ENCODE results near the gene SH3PXD2A. TPM values are rescaled to one million over a fixed set of nuclear protein-coding genes. Genes with fewer than 3 reads are reported as not detected.

Gene SH3PXD2A
- total RNA-seq, 1 donor from 2014 or later: 12.2 TPM

- DNase-seq (ENCODE audit: low read depth): no peak
- H3K4me3 ChIP-seq (ENCODE audit: low read depth, low read length): no peak overlapping the region
- peaks cover 5% of the 10 kb centered on the region for H3K27me3 ChIP-seq (ENCODE audit: control insufficient read depth, insufficient read depth, low read length)
- no peak for TF ChIP-seq CTCF (IDR thresholded peaks at IDR 0.05; ENCODE audit: insufficient read depth, low read length, poor library complexity, severe bottlenecking)
- no peaks in the 10 kb centered on the region for H3K36me3 ChIP-seq (ENCODE audit: control insufficient read depth, insufficient read depth, low read length)
Measured at GRCh38 chr10:103691723-103692435, 163.5 kb downstream of the SH3PXD2A start.

DNA sequence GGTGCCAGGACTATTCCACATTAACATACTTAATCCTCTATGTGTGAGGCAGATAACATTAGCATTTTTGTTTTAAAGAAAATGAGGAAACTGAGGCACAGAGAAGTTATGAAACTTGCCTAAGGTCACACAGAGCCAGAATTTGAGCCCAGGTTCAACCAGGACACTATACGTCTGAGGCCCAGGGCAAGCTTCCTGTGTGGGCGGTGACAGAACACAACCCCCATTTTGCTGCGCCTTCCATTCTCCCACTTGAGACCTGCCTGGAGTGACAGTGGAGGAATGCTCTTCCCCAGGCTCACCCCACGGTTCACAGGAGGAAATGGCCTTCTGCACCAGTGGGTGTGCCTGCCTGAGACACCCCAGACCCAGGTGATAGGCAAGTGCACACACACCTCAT lies 164.1 kb downstream of the SH3PXD2A start:
- no peak for DNase-seq (ENCODE audit: low read depth)
- Histone ChIP-seq H3K27me3 (ENCODE audit: control insufficient read depth, insufficient read depth, low read length) (peaks cover 5% of the 10 kb centered on the region), H3K36me3 (ENCODE audit: control insufficient read depth, insufficient read depth, low read length) (no peaks in the 10 kb centered on the region), H3K4me3 (ENCODE audit: low read depth, low read length) (no peak overlapping the region)
- no peak for TF ChIP-seq CTCF (IDR thresholded peaks at IDR 0.05; ENCODE audit: insufficient read depth, low read length, poor library complexity, severe bottlenecking)

DNA sequence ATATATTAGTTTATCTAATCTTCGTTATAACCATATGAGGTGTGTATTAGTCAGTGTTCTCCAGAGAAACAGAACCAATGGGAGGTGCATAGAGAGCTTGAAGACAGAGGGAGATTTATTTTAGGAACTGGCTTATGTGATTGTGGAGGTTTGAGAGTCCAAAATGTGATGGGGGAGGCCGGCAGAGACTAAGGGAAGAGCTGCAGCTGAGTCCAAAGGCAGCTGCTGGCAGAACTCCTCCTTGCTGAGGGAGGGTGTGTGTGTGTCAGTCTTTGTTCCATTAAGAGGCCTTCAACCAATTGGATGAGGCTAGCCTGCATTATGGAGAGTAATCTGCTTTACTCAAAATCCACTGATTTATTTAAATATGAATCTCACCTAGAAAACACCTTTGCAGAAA lies 165.1 kb downstream of the SH3PXD2A start:
- Histone ChIP-seq H3K36me3 (ENCODE audit: control insufficient read depth, insufficient read depth, low read length) (no peaks in the 10 kb centered on the region), H3K27me3 (ENCODE audit: control insufficient read depth, insufficient read depth, low read length) (peaks cover 5% of the 10 kb centered on the region), H3K4me3 (ENCODE audit: low read depth, low read length) (no peak overlapping the region)
- DNase-seq (ENCODE audit: low read depth): no peak
- TF ChIP-seq CTCF (IDR thresholded peaks at IDR 0.05; ENCODE audit: insufficient read depth, low read length, poor library complexity, severe bottlenecking): no peak

GRCh38 chr10:103688491-103688890 lies 166.9 kb downstream of the SH3PXD2A start:
- Histone ChIP-seq H3K4me3 (ENCODE audit: low read depth, low read length) (no peak overlapping the region), H3K27me3 (ENCODE audit: control insufficient read depth, insufficient read depth, low read length) (peaks cover 5% of the 10 kb centered on the region), H3K36me3 (ENCODE audit: control insufficient read depth, insufficient read depth, low read length) (no peaks in the 10 kb centered on the region)
- no peak for DNase-seq (ENCODE audit: low read depth)
- no peak for TF ChIP-seq CTCF (IDR thresholded peaks at IDR 0.05; ENCODE audit: insufficient read depth, low read length, poor library complexity, severe bottlenecking)

- Histone ChIP-seq H3K36me3 (ENCODE audit: control insufficient read depth, insufficient read depth, low read length) (no peaks in the 10 kb centered on the region), H3K27me3 (ENCODE audit: control insufficient read depth, insufficient read depth, low read length) (peaks cover 5% of the 10 kb centered on the region), H3K4me3 (ENCODE audit: low read depth, low read length) (no peak overlapping the region)
- DNase-seq (ENCODE audit: low read depth): no peak
- TF ChIP-seq CTCF (IDR thresholded peaks at IDR 0.05; ENCODE audit: insufficient read depth, low read length, poor library complexity, severe bottlenecking): no peak
Measured at GRCh38 chr10:103687718-103688117, 167.7 kb downstream of the SH3PXD2A start.

DNA sequence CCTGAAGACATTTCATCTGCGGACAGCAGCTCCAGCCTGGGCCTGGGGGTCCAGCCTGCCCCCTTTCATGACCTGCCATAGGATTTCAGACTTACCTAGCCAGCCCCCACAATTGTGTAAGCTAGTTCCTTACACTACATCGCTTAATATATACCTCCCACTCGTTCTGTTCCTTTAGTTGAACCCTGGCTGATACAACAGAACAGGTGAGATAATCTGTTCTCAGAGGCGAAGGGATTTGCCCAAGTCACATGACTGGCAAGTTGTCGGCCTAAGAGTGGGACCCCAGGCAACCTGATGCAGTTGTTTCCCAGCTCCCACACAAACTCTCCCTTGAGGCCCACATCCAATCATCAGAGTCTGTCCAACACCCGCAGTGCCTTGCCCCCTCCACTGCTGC lies 168.2 kb downstream of the SH3PXD2A start:
- Histone ChIP-seq H3K4me3 (ENCODE audit: low read depth, low read length) (no peak overlapping the region), H3K36me3 (ENCODE audit: control insufficient read depth, insufficient read depth, low read length) (no peaks in the 10 kb centered on the region), H3K27me3 (ENCODE audit: control insufficient read depth, insufficient read depth, low read length) (no peaks in the 10 kb centered on the region)
- TF ChIP-seq CTCF (IDR thresholded peaks at IDR 0.05; ENCODE audit: insufficient read depth, low read length, poor library complexity, severe bottlenecking): no peak
- no peak for DNase-seq (ENCODE audit: low read depth)
